ENCODE data around the gene ASTE1. TPM values are rescaled to one million over a fixed set of nuclear protein-coding genes. Genes with fewer than 3 reads are reported as not detected.

ASTE1 gene
- total RNA-seq, 1 experiment from 2014 or later = 9.1 TPM

Other genes starting within 250 kb of the ASTE1 start
- gene ATP2C1, start 132.7 kb downstream of the ASTE1 start, total RNA-seq (2014; rRNA removed; shearing (Covaris generic)) = 81.8 and 113 TPM in 2 replicates
- 1.2 and 3.0 TPM in 2 replicates for gene NEK11, start 52 bp upstream of the ASTE1 start, total RNA-seq (2014; rRNA removed; shearing (Covaris generic))

All from H4 (cell line).